Fibroblast of pulmonary artery (primary cell): ENCODE data around the gene ELAVL4.

Source experiments
- DNase-seq: peaks from one replicate; pipeline ENCODE4 v3.0.0-alpha.2; 2010; ENCODE audit warnings: low read depth
- H3K4me3 ChIP-seq: replicated peaks from 2 replicates; pipeline ENCODE4 v1.5.1; 2011; ENCODE audit warnings: low read depth, mild to moderate bottlenecking, control low read depth, low read length, moderate library complexity
- CTCF ChIP-seq: IDR thresholded peaks from 2 replicates; pipeline ENCODE4 v1.5.1; 2011; ENCODE audit warnings: mild to moderate bottlenecking, control low read depth, low read length, inconsistent platforms; ENCODE audit errors: missing control alignments

The ELAVL4 gene

GRCh38 chr1:50084389-50084788, 24.3 kb upstream of the ELAVL4 start:
- no peak for TF ChIP-seq CTCF
- no peak for DNase-seq
- H3K4me3 ChIP-seq, result no peak overlapping the region

GRCh38 chr1:50091068-50091467, 17.7 kb upstream of the ELAVL4 start:
- no peak for DNase-seq
- H3K4me3 ChIP-seq, result no peak overlapping the region
- TF ChIP-seq CTCF, result no peak

- DNase-seq, result no peak
- H3K4me3 ChIP-seq, result no peak overlapping the region
- no peak for TF ChIP-seq CTCF
These were observed 13.0 kb upstream of the ELAVL4 start for GRCh38 chr1:50095716-50096115.

GRCh38 chr1:50097021-50097679, 11.6 kb upstream of the ELAVL4 start:
- no peak for TF ChIP-seq CTCF
- no peak overlapping the region for H3K4me3 ChIP-seq
- DNase-seq, result no peak

GRCh38 chr1:50097791-50098190, 10.9 kb upstream of the ELAVL4 start:
- TF ChIP-seq CTCF, result no peak
- DNase-seq, result no peak
- no peak overlapping the region for H3K4me3 ChIP-seq

- no peak for TF ChIP-seq CTCF
- no peak for DNase-seq
These were observed 10.1 kb upstream of the ELAVL4 start for GRCh38 chr1:50098591-50099021.

GRCh38 chr1:50099654-50100053, 9.1 kb upstream of the ELAVL4 start:
- no peak overlapping the region for H3K4me3 ChIP-seq
- no peak for DNase-seq
- no peak for TF ChIP-seq CTCF

More at GRCh38 chr1:50098591-50099021, 10.1 kb upstream of the ELAVL4 start:
- H3K4me3 ChIP-seq, result no peak overlapping the region
